HG02759 (cell line): ENCODE measurements around the gene SYNPR.
"Not testable (repeated sequence)": the region's sequence is repeated elsewhere in the genome, so short reads cannot be mapped to it uniquely, and the experiment has no call there.

Source experiments
- ATAC-seq: cut with Tn5 transposase; IDR thresholded peaks from one replicate; pipeline ENCODE4 v1.9.1; 2021; ENCODE audit warnings: mild to moderate bottlenecking, moderate library complexity; ENCODE audit not compliant: unreplicated experiment

The SYNPR gene

GRCh38 chr3:63607716-63608115 is 329.6 kb downstream of the SYNPR start:
- ATAC-seq = no peak

- no peak for ATAC-seq
These were observed 331.3 kb downstream of the SYNPR start for GRCh38 chr3:63609408-63609807.

- no peak for ATAC-seq
These were observed 331.7 kb downstream of the SYNPR start for GRCh38 chr3:63609834-63610233.

- ATAC-seq = no peak
These were observed 333.3 kb downstream of the SYNPR start for GRCh38 chr3:63611382-63611781.

GRCh38 chr3:63613561-63613960 is 335.5 kb downstream of the SYNPR start:
- ATAC-seq = no peak

- no peak for ATAC-seq
These were observed 339.3 kb downstream of the SYNPR start for GRCh38 chr3:63617391-63617790.

- ATAC-seq = no peak
These were observed 346.9 kb downstream of the SYNPR start for GRCh38 chr3:63624941-63625560.

GRCh38 chr3:63631670-63632069 is 353.6 kb downstream of the SYNPR start:
- ATAC-seq = no peak

- no peak for ATAC-seq
These were observed 357.1 kb downstream of the SYNPR start for GRCh38 chr3:63635186-63635585.

GRCh38 chr3:63639806-63640205 is 361.7 kb downstream of the SYNPR start:
- no peak for ATAC-seq

- no peak for ATAC-seq
These were observed 364.4 kb downstream of the SYNPR start for GRCh38 chr3:63642488-63642887.

- ATAC-seq = no peak
These were observed 366.2 kb downstream of the SYNPR start for GRCh38 chr3:63644212-63644797.

- ATAC-seq = not testable (repeated sequence)
These were observed 367.0 kb downstream of the SYNPR start for GRCh38 chr3:63644928-63645781.

GRCh38 chr3:63652066-63652725 is 374.1 kb downstream of the SYNPR start, which contains the start of gene SNTN:
SNTN (plus strand) TSS chr3:63652675; CDS start chr3:63652688, 13 bp downstream.
- no peak for ATAC-seq

- ATAC-seq = no peak
These were observed 376.1 kb downstream of the SYNPR start for GRCh38 chr3:63654211-63654610.

- ATAC-seq = no peak
These were observed 376.8 kb downstream of the SYNPR start for GRCh38 chr3:63654931-63655330.

- no peak for ATAC-seq
These were observed 377.4 kb downstream of the SYNPR start for GRCh38 chr3:63655519-63655918.

- no peak for ATAC-seq
These were observed 378.7 kb downstream of the SYNPR start for GRCh38 chr3:63656786-63657185.

- ATAC-seq = no peak
These were observed 383.1 kb downstream of the SYNPR start for GRCh38 chr3:63661242-63661641.

GRCh38 chr3:63662011-63662410 is 383.9 kb downstream of the SYNPR start:
- no peak for ATAC-seq

- ATAC-seq = no peak
These were observed 384.4 kb downstream of the SYNPR start for GRCh38 chr3:63662500-63662899.
